GM18868 (cell line): ENCODE data around the gene CEACAM6.

Experiments used
- ATAC-seq: cut with Tn5 transposase; IDR thresholded peaks from one replicate; pipeline ENCODE4 v1.9.1; 2021; ENCODE audit warnings: mild to moderate bottlenecking, moderate library complexity; ENCODE audit not compliant: unreplicated experiment

Gene CEACAM6

DNA sequence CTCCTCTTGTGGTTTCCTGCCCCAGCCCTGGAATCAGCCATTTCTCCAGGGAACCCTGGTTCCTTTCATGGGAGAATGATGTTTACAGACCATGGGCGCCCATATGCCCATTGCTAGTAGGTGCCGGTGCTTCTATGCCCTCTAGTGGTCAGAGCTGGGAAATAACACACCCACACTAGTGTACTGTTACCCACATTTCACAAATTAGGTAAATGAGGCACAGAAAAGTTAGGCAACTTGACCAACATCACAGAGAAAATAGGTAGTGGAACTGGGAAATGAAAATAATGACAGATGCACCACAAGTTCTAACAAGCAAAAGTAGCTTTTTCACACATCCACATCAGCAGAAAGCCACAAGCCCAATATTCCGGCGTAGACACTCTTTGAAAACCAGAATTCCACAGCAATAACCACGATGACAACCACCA is 39.7 kb downstream of the CEACAM6 start:
- ATAC-seq: no peak

DNA sequence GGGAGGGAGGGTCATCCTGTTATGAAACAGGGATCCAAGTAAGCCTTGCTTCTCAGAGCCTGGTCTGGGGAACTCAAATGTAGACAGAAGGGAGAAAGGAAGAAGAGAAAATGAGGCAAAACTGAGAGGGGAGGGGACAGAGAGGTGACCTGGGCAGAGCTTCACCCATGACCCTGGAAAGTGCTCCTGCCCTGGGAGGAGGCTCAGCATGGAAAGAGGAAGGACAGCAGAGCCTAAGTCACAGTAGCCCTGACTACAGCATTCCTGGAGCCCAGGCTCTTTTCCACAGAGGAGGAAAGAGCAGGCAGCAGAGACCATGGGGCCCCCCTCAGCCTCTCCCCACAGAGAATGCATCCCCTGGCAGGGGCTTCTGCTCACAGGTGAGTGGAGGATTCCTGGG is 41.0 kb downstream of the CEACAM6 start, which contains the start of gene CEACAM3:
TSS of gene CEACAM3 (plus strand) at position 226 of the 400 bp plus-strand sequence. CDS start at position 317, 91 bp downstream.
- no peak for ATAC-seq

DNA sequence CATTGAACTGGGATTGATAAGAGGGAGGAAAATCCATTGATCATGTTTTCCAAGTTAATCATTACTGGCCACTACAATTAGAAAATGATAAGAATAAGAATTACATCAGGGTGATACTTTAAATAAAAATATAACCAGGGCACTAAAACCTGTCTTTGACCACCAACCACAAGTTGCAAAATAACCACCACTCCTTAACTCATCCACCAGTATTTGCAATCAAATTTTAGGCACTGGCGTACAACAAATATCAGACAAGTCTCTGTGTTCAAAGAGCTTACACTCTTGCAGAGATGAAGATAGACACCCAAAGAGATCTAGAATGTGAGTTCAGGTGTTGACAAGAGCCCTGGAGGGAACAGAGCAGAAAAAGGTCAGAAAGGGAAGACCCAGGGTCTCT is 41.6 kb downstream of the CEACAM6 start:
- ATAC-seq: no peak

DNA sequence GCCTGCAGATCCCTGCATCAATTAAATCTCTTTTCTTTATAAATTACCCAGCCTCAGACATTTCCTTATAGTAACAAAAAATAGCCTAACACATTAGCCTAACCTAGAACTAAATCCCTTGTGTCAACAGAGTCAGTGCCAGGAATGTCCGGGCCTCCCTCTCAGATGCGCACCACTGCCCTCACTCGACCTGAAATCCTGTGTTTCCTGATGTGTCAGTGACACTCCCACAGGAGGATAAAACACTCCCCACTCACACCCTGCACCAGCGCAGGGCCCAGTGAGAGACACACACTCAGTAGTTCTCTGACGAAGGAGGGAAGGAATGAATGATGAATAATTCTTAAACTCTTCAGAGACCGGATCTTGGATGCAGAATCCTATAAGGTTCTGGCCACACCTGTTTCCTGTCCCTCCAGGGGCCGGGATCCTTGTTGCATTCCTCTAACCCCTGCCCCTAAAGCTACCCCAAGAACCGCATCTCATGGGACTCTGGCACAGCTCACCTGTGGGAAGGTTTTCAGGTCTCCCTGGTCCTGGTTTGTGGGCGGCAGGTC is 44.2 kb downstream of the CEACAM6 start:
- ATAC-seq: no peak

DNA sequence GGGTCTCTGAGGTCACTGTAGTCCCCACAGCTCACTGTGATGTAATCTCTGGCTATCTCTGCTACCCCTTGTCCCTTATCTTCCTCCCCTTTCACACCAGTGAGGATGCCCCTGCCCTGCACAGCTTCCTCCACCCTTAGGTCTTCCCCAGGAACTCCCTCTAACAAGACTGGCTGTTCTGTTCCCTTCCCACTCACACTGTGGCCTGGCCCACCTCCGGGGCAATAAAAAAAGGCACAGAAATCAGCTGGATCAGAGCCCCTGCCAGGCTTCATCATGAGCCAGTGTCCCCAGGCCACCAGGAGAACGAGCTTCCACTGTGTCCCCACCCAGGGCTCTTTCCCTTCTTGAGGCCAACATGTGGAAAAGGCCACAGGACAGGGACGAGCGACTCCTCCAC is 45.7 kb downstream of the CEACAM6 start:
- ATAC-seq: no peak

DNA sequence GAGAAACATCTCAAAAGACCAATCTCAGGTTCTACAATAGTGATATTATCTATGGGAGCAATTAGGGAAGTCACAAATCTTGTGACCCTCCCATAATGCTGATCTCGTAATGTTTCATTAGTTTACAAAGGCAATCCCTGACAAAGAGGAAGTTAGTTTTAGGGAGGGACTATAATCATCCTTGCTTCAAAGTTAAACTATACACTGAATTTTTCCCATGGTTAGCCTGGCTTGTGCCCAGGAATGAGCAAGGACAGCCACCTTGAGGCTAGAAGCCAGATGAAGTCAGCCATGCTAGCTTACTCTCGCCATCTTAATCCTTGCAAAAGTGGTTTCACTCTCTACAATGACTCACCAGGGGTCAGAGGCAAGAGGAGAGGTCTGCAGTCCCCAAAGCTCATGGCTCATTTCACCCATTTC is 46.5 kb downstream of the CEACAM6 start:
- ATAC-seq: no peak

DNA sequence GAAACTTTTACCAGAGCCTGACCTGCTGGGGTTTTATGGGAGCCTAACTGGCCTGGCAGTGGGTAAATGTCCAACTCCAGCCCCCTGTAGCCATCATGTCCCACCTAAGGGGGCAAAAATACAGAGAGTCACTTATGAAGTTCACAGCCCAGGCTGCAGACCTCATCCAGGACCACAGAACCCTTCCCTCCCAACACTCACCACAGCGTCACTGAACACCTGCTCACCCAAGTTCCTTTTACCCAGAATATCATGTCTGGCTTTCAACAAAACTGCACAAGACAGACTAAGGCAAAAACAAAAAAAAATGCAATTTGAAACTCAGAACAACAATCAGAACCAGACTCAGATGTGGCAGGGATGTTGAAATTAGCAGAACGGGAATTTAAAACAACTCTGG is 47.4 kb downstream of the CEACAM6 start:
- no peak for ATAC-seq

DNA sequence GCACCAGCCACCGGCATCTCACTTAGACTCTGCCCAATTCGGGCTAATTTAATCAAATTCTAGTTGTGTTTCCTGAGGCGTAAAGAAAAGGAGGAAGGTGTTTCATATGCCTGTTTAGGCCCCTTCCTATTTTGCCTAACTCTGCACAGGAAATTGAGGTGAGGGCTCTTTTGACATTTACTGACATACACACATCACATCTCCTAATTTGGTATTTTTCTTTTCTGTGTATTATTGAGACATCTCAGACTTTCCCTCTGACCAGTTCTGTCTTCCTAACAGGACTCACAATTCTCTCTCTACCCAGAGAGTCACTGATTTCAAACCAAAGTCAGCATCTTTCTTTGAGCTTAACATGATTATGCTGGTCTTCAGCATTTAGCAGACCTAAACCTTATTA is 49.0 kb downstream of the CEACAM6 start:
- ATAC-seq: no peak

DNA sequence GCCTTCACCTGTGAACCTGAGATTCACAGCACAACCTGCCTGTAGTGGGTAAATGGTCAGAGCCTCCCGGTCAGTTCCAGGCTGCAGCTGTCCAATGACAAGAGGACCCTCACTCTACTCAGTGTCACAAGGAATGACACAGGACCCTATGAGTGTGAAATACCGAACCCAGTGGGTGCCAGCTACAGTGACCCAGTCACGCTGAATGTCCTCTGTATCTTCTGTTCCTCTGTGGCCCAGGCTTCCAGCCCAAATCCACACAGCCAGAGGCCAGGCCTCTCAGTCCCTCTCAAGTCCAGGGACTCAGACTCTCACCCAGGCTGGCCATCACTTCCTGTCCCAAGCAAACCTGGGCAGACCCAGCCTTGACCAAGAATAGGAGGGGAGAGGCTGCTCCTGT is 51.8 kb downstream of the CEACAM6 start:
- no peak for ATAC-seq

DNA sequence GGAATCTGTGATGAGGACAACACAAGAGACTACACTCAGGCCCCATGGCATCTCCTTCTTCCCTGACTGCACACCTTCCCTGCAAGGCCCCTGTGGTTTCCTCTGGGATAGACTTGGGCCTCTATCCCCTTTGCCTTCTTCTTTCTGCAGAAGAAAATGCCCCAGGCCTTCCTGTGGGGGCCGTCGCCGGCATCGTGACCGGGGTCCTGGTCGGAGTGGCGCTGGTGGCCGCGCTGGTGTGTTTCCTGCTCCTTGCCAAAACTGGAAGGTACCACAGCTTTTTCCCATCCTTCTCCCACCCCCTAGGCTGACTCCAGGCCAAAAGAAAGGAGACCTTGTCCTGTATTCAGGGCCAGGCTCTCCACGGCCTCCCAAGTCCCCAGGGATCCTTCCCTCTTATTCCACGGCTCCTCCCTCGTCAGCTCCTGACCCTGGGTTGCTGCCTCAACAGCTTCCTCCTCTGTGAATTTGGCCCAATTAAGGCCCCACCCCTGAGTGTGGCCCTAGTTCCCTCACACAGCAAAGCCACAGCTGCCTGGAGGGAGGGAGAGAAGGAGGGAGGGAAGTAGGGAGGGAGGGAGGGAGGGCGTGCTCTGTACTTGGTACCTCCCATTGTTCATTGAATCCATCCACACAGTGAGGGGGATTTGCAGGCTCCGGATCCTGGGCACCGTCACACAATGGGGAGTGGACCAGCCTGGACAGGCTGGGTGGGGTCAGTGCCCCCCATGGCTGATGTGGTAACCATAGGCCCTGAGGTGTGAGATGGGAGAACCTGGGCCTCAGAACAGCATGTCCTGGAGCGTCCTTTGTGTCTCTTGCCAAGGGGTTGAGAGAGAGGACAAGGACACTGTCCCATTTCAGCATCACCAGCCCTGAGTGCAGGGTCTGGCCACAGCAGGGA is 53.6 kb downstream of the CEACAM6 start:
- no peak for ATAC-seq

DNA sequence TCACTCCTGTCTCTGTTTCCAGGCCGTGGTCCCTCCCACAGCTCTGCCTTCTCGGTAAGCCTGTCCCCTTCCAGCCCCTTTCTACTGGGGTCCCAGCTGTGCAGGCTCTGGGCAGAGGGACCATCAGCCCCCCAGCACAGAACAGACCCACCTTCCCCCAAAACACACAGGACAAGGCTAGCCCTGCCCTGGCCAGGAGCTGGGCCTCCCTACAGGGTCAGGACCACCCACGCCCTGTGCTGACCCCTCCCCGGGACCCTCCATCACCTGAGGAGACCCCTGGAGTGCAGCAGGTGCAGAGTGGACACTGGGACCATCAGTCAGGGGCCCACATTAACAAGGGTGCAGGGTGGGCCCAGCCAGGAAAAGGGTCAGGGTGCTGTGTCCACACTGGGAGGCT is 55.0 kb downstream of the CEACAM6 start:
- no peak for ATAC-seq

DNA sequence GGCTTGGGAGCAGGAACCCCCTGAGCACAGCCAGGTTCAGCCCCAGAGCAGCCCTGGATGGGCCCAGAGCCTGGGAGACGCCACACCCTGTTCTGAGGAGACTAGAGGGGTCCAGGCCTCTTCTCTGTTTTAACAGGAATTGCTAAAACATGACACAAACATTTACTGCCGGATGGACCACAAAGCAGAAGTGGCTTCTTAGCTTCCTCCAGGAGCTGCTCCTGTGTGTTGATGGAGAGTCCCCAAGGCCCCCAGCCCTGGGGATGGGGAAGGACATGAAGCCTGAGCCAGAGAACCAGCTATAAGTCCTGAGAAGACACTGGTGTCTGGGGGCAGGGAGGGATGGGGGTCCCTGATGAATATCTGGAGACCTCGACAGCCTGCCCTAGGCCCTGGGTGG is 55.7 kb downstream of the CEACAM6 start:
- no peak for ATAC-seq

DNA sequence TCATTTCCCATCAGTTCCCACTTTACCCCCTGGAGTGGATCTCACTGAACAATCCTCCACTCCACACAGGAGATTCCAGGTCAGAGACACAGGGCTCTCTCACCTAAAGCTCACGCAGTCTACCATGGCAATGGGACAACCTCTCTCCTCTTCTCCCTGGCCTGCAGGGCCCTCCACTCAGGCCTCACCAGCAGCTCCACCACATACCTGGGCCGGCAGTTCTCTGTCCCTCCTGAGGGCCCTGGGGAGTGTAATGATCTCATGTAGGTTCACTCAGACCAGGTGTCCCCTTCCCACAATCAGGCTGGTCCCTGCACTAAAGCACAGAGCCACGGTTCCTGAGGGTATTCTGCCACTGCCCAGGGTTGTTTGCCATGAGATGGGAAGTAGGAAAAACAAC is 56.7 kb downstream of the CEACAM6 start:
- ATAC-seq: no peak

DNA sequence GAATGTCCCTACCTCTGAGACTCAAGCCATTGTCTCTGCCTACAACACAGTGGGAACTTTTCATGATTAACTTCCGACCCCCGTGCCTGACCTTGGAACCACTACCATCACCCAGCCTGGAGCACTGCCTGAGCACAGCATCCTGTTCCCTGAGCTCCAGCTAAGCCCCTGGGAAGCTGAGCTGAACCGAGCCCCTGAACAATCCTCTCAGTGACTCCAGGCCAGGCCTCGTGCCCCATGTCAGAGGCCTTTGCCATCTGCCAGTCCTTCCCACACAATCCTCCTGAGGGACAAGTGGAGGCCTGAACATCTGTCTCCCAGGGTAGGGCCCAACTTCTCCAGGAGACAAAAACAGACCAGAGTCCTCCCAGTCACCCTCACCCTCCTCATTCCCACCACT is 58.6 kb downstream of the CEACAM6 start:
- ATAC-seq: no peak

DNA sequence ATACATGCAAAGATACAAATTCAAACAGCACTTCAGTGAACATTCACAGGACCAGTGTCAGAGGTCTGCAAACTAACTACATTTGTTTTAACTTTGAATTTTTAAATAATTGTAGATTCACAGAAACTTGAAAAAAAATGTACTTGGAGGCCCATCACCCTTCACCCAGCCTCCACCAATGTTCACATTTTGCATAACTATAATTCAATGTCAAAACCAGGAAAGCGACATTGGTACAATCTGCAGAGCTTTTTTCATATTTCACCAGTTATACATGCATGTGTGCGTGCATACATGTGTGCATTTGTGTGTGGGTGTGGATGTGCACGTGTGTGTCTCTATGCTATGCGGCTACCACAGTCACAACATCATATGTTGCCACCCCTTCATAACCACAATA is 60.0 kb downstream of the CEACAM6 start:
- ATAC-seq: no peak

DNA sequence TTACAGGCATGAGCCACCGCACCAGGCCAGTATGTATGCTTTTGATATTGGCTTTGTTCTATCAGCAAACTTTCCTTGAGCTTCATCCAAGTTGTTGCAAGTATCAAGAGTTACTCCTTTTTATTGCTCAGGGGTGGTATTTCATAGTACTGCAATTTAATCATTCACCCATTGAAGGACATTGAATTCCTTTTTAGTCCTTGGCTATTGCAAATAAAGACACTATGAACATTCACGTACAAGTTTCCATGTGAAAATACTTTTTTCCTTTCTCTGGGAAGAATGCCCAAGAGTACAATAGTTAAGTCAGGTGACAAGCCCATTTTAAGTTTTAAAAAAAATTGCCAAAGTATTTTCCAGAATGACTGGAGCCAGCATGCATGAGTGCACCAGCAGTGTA is 61.4 kb downstream of the CEACAM6 start:
- ATAC-seq: no peak

DNA sequence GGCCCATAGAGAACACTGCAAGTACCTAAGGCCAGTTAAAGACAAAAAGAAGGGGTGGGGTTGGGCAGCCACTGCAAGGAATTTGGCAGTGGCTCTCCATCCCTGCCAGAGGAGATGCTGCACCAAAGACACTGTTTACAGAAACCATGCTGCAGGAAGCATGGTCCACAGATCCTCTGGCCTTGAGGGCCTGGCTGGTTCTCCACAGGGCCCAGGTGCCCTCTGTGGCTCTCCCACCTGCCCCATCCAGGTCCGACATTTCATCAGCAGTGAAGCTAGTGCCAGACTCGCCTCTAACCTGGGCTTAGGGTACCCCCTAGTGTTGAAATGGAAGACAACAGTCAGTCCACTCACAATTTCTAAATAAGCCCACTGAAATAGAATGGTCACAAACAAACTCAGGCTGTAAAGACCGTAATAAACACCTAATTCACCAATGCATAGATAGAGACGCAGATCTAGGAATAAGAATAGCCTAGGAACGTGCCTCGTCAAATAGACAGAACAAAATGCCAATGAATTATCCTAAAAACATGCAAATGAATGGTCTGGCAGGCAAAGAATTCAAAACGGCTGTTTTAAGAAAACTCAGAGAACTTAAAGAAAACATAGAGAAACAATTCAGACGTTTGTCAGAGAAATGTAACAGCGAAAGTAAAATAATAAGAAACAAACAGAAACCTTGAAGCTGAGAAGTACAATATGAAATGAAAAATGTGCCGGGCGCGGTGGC is 65.8 kb downstream of the CEACAM6 start:
- no peak for ATAC-seq
